Neural cell (in vitro differentiated cells): ENCODE data around the gene MARCHF9. TPM values are rescaled to one million over a fixed set of nuclear protein-coding genes. Genes with fewer than 3 reads are reported as not detected.
A peak's percentile ranks its signal among the peaks of the same experiment; 100 is the strongest.

Experiments used
- H2AFZ ChIP-seq: fragments of 200-600, 300-800 bp; sonication (generic), shearing (Covaris generic); 2 replicates; pipeline ENCODE4 v1.6.0; 2014; ENCODE audit warnings: low read depth, mild to moderate bottlenecking, antibody characterized with exemption, low read length, moderate library complexity
- H3F3A ChIP-seq: fragments of 200-600 bp; shearing (Covaris generic); 2 replicates; pipeline ENCODE4 v1.6.1; 2016; ENCODE audit warnings: mild to moderate bottlenecking, moderate library complexity, mixed read lengths, antibody characterized with exemption, low read length; ENCODE audit not compliant: insufficient read depth, poor library complexity, severe bottlenecking
- H3K27ac ChIP-seq: fragments of 200-600, 300-800 bp; sonication (generic), shearing (Covaris generic); 2 replicates; pipeline ENCODE4 v1.5.1; 2014; ENCODE audit warnings: mild to moderate bottlenecking, low read length, moderate library complexity
- H3K27me3 ChIP-seq: fragments of 300-800, 200-600 bp; sonication (generic), shearing (Covaris generic); 2 replicates; pipeline ENCODE4 v1.6.0; 2014; ENCODE audit warnings: mild to moderate bottlenecking, low read depth, low read length, moderate library complexity; ENCODE audit not compliant: insufficient read depth
- H3K36me3 ChIP-seq: fragments of 300-800, 200-600 bp; sonication (generic), shearing (Covaris generic); 2 replicates; pipeline ENCODE4 v1.5.1; 2014; ENCODE audit warnings: mild to moderate bottlenecking, antibody characterized with exemption, low read length, moderate library complexity; ENCODE audit not compliant: insufficient read depth
- H3K4me2 ChIP-seq: fragments of 300-800, 200-600 bp; sonication (generic), shearing (Covaris generic); 2 replicates; pipeline ENCODE4 v1.6.0; 2014; ENCODE audit warnings: mild to moderate bottlenecking, low read length
- H3K4me3 ChIP-seq: fragments of 300-800, 200-600 bp; sonication (generic), shearing (Covaris generic); 2 replicates; pipeline ENCODE4 v1.5.1; 2014; ENCODE audit warnings: mild to moderate bottlenecking, low read length, moderate library complexity
- H3K79me2 ChIP-seq: fragments of 200-600 bp; shearing (Covaris generic); replicated peaks from 2 replicates; pipeline ENCODE4 v1.6.0; 2014; ENCODE audit warnings: mild to moderate bottlenecking, low read length, moderate library complexity; ENCODE audit not compliant: insufficient read depth
- H3K9ac ChIP-seq: fragments of 300-800, 200-600 bp; sonication (generic), shearing (Covaris generic); 2 replicates; pipeline ENCODE4 v1.6.1; 2016; ENCODE audit warnings: mild to moderate bottlenecking, low read length, mixed read lengths
- H3K9me2 ChIP-seq: fragments of 200-600 bp; shearing (Covaris generic); 2 replicates; pipeline ENCODE4 v1.6.1; 2016; ENCODE audit warnings: mild to moderate bottlenecking, low read length, mixed read lengths; ENCODE audit not compliant: insufficient read depth
- H3K9me3 ChIP-seq: fragments of 200-600, 300-800 bp; sonication (generic), shearing (Covaris generic); 2 replicates; pipeline ENCODE4 v1.6.1; 2016; ENCODE audit warnings: mild to moderate bottlenecking, mixed run types, low read length, moderate library complexity, mixed read lengths
- H4K20me1 ChIP-seq: fragments of 200-600 bp; shearing (Covaris generic); 2 replicates; pipeline ENCODE4 v1.6.1; 2016; ENCODE audit warnings: mild to moderate bottlenecking, mixed run types; ENCODE audit not compliant: insufficient read depth
- EP300 ChIP-seq: fragments of 450-650 bp; conservative IDR thresholded peaks from 2 replicates; pipeline ENCODE4 v1.6.1; 2014; ENCODE audit warnings: antibody characterized with exemption, mild to moderate bottlenecking, moderate library complexity; ENCODE audit not compliant: poor library complexity, severe bottlenecking
- EZH2 ChIP-seq: fragments of 200-600, 300-800 bp; shearing (Covaris generic), sonication (generic); IDR thresholded peaks from 2 replicates; pipeline ENCODE4 v1.6.1; 2014; ENCODE audit warnings: antibody characterized with exemption, low read length, borderline replicate concordance, mild to moderate bottlenecking; ENCODE audit not compliant: insufficient read depth, poor library complexity, severe bottlenecking
- MXI1 ChIP-seq: fragments of 450-650 bp; conservative IDR thresholded peaks from 2 replicates; pipeline ENCODE4 v1.6.1; 2014; ENCODE audit warnings: antibody characterized with exemption, mild to moderate bottlenecking; ENCODE audit not compliant: poor library complexity, severe bottlenecking
- POLR2AphosphoS5 ChIP-seq: IDR thresholded peaks from 2 replicates; pipeline ENCODE4 v1.6.1; 2012
- RAD21 ChIP-seq: fragments of 450-650 bp; conservative IDR thresholded peaks from 2 replicates; pipeline ENCODE4 v1.6.1; 2014; ENCODE audit warnings: antibody characterized with exemption, mild to moderate bottlenecking, moderate library complexity
- SMC3 ChIP-seq: fragments of 450-650 bp; conservative IDR thresholded peaks from 2 replicates; pipeline ENCODE4 v1.6.1; 2014; ENCODE audit warnings: antibody characterized with exemption, mild to moderate bottlenecking, moderate library complexity; ENCODE audit not compliant: poor library complexity
- TAF1 ChIP-seq: IDR thresholded peaks from 2 replicates; pipeline ENCODE4 v1.6.1; 2012; ENCODE audit warnings: low read depth
- polyA plus RNA-seq: library from polyadenylated mRNA; depleted of rRNA; stranded (reverse); fragments of >200 nt; gene quantifications from 2 replicates; pipeline ENCODE4 v1.2.3, GENCODE V29; 2014
- TF ChIP-seq, protein P1 (sequence below): IDR thresholded peaks from 2 replicates; pipeline ENCODE4 v1.6.1; 2012; ENCODE audit warnings: borderline replicate concordance
- TF ChIP-seq, protein P2 (sequence below): fragments of 450-650 bp; IDR thresholded peaks from 2 replicates; pipeline ENCODE4 v1.5.1; 2014; ENCODE audit warnings: antibody characterized with exemption, mild to moderate bottlenecking, moderate library complexity; ENCODE audit not compliant: poor library complexity, severe bottlenecking

The MARCHF9 gene
- polyA plus RNA-seq, 1 donor from 2014 or later, result 34.5 TPM

- TF ChIP-seq, protein P1, sequence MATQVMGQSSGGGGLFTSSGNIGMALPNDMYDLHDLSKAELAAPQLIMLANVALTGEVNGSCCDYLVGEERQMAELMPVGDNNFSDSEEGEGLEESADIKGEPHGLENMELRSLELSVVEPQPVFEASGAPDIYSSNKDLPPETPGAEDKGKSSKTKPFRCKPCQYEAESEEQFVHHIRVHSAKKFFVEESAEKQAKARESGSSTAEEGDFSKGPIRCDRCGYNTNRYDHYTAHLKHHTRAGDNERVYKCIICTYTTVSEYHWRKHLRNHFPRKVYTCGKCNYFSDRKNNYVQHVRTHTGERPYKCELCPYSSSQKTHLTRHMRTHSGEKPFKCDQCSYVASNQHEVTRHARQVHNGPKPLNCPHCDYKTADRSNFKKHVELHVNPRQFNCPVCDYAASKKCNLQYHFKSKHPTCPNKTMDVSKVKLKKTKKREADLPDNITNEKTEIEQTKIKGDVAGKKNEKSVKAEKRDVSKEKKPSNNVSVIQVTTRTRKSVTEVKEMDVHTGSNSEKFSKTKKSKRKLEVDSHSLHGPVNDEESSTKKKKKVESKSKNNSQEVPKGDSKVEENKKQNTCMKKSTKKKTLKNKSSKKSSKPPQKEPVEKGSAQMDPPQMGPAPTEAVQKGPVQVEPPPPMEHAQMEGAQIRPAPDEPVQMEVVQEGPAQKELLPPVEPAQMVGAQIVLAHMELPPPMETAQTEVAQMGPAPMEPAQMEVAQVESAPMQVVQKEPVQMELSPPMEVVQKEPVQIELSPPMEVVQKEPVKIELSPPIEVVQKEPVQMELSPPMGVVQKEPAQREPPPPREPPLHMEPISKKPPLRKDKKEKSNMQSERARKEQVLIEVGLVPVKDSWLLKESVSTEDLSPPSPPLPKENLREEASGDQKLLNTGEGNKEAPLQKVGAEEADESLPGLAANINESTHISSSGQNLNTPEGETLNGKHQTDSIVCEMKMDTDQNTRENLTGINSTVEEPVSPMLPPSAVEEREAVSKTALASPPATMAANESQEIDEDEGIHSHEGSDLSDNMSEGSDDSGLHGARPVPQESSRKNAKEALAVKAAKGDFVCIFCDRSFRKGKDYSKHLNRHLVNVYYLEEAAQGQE, result peak; percentile 36
- peak; percentile 29 for TF ChIP-seq TAF1
- TF ChIP-seq, protein P2, sequence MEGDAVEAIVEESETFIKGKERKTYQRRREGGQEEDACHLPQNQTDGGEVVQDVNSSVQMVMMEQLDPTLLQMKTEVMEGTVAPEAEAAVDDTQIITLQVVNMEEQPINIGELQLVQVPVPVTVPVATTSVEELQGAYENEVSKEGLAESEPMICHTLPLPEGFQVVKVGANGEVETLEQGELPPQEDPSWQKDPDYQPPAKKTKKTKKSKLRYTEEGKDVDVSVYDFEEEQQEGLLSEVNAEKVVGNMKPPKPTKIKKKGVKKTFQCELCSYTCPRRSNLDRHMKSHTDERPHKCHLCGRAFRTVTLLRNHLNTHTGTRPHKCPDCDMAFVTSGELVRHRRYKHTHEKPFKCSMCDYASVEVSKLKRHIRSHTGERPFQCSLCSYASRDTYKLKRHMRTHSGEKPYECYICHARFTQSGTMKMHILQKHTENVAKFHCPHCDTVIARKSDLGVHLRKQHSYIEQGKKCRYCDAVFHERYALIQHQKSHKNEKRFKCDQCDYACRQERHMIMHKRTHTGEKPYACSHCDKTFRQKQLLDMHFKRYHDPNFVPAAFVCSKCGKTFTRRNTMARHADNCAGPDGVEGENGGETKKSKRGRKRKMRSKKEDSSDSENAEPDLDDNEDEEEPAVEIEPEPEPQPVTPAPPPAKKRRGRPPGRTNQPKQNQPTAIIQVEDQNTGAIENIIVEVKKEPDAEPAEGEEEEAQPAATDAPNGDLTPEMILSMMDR, result no peak
- peak overlapping the region; percentile 53 for H2AFZ ChIP-seq
- no peaks in the 10 kb centered on the region for H4K20me1 ChIP-seq
- H3K27me3 ChIP-seq, result no peaks in the 10 kb centered on the region
- peak overlapping the region; percentile 71 for H3K4me3 ChIP-seq
- H3K79me2 ChIP-seq, result peaks cover 4% of the 10 kb centered on the region
- peak overlapping the region; percentile 28 for H3K4me2 ChIP-seq
- no peaks in the 10 kb centered on the region for H3K9me2 ChIP-seq
- peaks cover 7% of the 10 kb centered on the region for H3K36me3 ChIP-seq
- peak overlapping the region; percentile 87 for H3K9ac ChIP-seq
- peak overlapping the region; percentile 94 for H3K27ac ChIP-seq
- H3F3A ChIP-seq, result no peaks in the 10 kb centered on the region
- no peaks in the 10 kb centered on the region for H3K9me3 ChIP-seq
These were observed 10.6 kb upstream of the MARCHF9 start for GRCh38 chr12:57744194-57744776.

DNA sequence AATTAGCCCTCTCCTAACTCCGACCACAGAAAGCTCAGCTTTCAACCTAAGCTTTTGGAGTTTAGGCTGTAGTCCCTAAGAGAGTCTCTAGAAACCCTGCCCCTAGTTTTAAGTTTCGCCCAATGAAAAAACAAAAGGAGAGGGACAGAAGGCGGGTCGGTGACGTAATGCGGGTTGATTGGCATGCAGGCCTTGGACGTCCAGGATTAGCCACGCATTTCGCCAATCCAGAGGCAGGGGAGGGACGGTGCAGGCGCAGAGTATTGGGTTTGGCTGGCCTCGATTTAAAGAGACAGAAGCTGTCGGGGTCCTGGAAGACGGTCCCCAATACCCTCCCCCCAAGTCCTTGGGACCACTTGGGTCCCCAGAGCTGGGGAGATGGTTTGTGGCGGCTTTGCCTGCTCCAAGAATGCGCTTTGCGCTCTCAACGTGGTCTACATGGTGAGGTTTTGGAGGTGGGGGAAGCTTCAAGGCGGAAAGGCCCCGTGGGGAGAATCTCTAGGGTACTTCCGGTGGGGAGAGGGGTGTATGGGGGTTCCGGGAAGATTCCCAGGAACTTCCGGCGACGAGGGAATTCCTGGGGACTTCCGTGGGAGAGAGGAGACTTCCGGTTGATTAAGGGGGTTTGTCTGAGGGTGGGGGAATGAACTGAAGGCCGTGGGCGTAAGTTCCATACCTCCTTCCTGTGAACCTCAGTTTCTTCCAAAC, 10.0 kb upstream of the MARCHF9 start, which contains the start of gene TSPAN31:
TSPAN31 (plus strand) TSS at position 263 of the 708 bp plus-strand sequence; CDS start at position 379, 116 bp downstream.
- Histone ChIP-seq H3K4me2 (peak within 1 kb of the TSS; percentile 87), H3K9me2 (no peaks in the 10 kb centered on the region), H2AFZ (peak within 1 kb of the TSS; percentile 89), H3K4me3 (peak within 1 kb of the TSS; percentile 71), H3K27me3 (no peaks in the 10 kb centered on the region), H3F3A (no peaks in the 10 kb centered on the region), H4K20me1 (no peaks in the 10 kb centered on the region), H3K9me3 (no peaks in the 10 kb centered on the region), H3K27ac (peak within 1 kb of the TSS; percentile 94), H3K36me3 (peaks cover 7% of the 10 kb centered on the region), H3K79me2 (peaks cover 7% of the 10 kb centered on the region), H3K9ac (peak within 1 kb of the TSS; percentile 87)
- TF ChIP-seq SMC3 (no peak), MXI1 (peak; percentile 77), EP300 (peak; percentile 37), TAF1 (peak; percentile 42), RAD21 (peak; percentile 24), EZH2 (no peak), POLR2AphosphoS5 (peak; percentile 79)
- TF ChIP-seq, protein P1, result peak; percentile 71
